GM23338 (cell line): ENCODE results near the gene ADGRL1. TPM values are rescaled to one million over a fixed set of nuclear protein-coding genes. Genes with fewer than 3 reads are reported as not detected.

ENCODE experiments used
- ATAC-seq: fragments of 200-7000 bp; cut with Tn5 transposase; 3 replicates; pipeline ENCODE4 v1.9.1; 2020
- DNase-seq: peaks from one replicate; pipeline ENCODE4 v3.0.0-alpha.2; 2015; ENCODE audit warnings: low spot score
- H2AFZ ChIP-seq: fragments of 200-600 bp; sonication (generic); 2 replicates; pipeline ENCODE4 v1.8.0; 2016; ENCODE audit warnings: antibody characterized with exemption, mild to moderate bottlenecking, moderate library complexity
- H3F3A ChIP-seq: fragments of 200-600 bp; sonication (generic); replicated peaks from 2 replicates; pipeline ENCODE4 v1.8.0; 2017; ENCODE audit warnings: antibody characterized with exemption, mixed run types, low read depth
- H3K27ac ChIP-seq: fragments of 200-600 bp; sonication (generic); 2 replicates; pipeline ENCODE4 v1.6.1; 2016; ENCODE audit warnings: low read depth
- H3K27me3 ChIP-seq: fragments of 200-600 bp; sonication (generic); 2 replicates; pipeline ENCODE4 v1.8.0; 2016; ENCODE audit warnings: mild to moderate bottlenecking, mixed run types, moderate library complexity; ENCODE audit not compliant: insufficient read depth
- H3K36me3 ChIP-seq: fragments of 200-600 bp; sonication (generic); 2 replicates; pipeline ENCODE4 v1.8.0; 2016; ENCODE audit warnings: mild to moderate bottlenecking; ENCODE audit not compliant: insufficient read depth
- H3K4me1 ChIP-seq: fragments of 200-600 bp; sonication (generic); 2 replicates; pipeline ENCODE4 v1.8.0; 2016; ENCODE audit warnings: mild to moderate bottlenecking, moderate library complexity; ENCODE audit not compliant: insufficient read depth
- H3K4me2 ChIP-seq: fragments of 200-600 bp; sonication (generic); 2 replicates; pipeline ENCODE4 v1.7.1; 2017; ENCODE audit warnings: mixed run types
- H3K4me3 ChIP-seq: fragments of 200-600 bp; sonication (generic); 2 replicates; pipeline ENCODE4 v1.6.1; 2016; ENCODE audit warnings: mixed run types
- H3K79me2 ChIP-seq: fragments of 200-600 bp; sonication (generic); replicated peaks from 2 replicates; pipeline ENCODE4 v1.8.0; 2017; ENCODE audit warnings: mild to moderate bottlenecking; ENCODE audit not compliant: insufficient read depth
- H3K9me2 ChIP-seq: fragments of 200-600 bp; sonication (generic); 2 replicates; pipeline ENCODE4 v1.8.0; 2017; ENCODE audit not compliant: insufficient read depth
- H4K20me1 ChIP-seq: fragments of 200-600 bp; sonication (generic); replicated peaks from 2 replicates; pipeline ENCODE4 v1.8.0; 2017; ENCODE audit warnings: mild to moderate bottlenecking; ENCODE audit not compliant: insufficient read depth
- H3K27ac Mint-ChIP-seq: 2 replicates; pipeline ENCODE4 v1.8.0; 2020; ENCODE audit warnings: inconsistent platforms, mild to moderate bottlenecking, moderate library complexity, mixed read lengths
- H3K27me3 Mint-ChIP-seq: 3 replicates; pipeline ENCODE4 v1.8.0; 2022; ENCODE audit warnings: low read depth, mild to moderate bottlenecking, moderate library complexity, mixed read lengths, inconsistent platforms; ENCODE audit not compliant: insufficient read depth, poor library complexity
- H3K36me3 Mint-ChIP-seq: 3 replicates; pipeline ENCODE4 v1.8.0; 2021; ENCODE audit warnings: low read depth, mild to moderate bottlenecking, inconsistent platforms, moderate library complexity, mixed read lengths
- H3K4me1 Mint-ChIP-seq: 3 replicates; pipeline ENCODE4 v1.8.0; 2020; ENCODE audit warnings: mild to moderate bottlenecking, inconsistent platforms, mixed read lengths
- H3K4me3 Mint-ChIP-seq: 3 replicates; pipeline ENCODE4 v1.8.0; 2021; ENCODE audit warnings: moderate library complexity, mild to moderate bottlenecking, inconsistent platforms, mixed read lengths
- H3K9me3 Mint-ChIP-seq: 3 replicates; pipeline ENCODE4 v1.8.0; 2020; ENCODE audit warnings: moderate library complexity, mild to moderate bottlenecking, inconsistent platforms, mixed read lengths
- EZH2 ChIP-seq: fragments of 200-600 bp; sonication (generic); IDR thresholded peaks from one replicate; pipeline ENCODE4 v1.8.0; 2017; ENCODE audit warnings: antibody characterized with exemption, mild to moderate bottlenecking, low read depth; ENCODE audit not compliant: unreplicated experiment
- ZNF114 ChIP-seq: fragments of 250-450 bp; sonication (Bioruptor Pico); IDR thresholded peaks from 2 replicates; pipeline ENCODE4 v1.5.0; 2020; ENCODE audit warnings: mild to moderate bottlenecking, moderate library complexity
- polyA plus RNA-seq: library from polyadenylated mRNA; unstranded; fragments of >200 nt; fragmentation: Nextera tagmentation; extraction: Ambion mirVana; gene quantifications from 2 replicates; pipeline ENCODE4 v1.2.1, GENCODE V29; 2016
- total RNA-seq: library from RNA; depleted of rRNA; stranded (reverse); fragments of >200 nt; shearing (Covaris generic); gene quantifications from 2 replicates; pipeline ENCODE4 v1.2.3, GENCODE V29; 2014
- TF ChIP-seq, protein P1 (sequence below), 2 experiments: fragments of 200-600 bp in 1 of 2; sonication (generic) in 1 of 2; conservative IDR thresholded peaks; 2 replicates each; pipeline versions ENCODE4 v1.5.1 to v1.6.1; 2016 to 2017; ENCODE audit warnings: antibody characterized with exemption in 2 of 2, low read depth in 2 of 2, mild to moderate bottlenecking in 2 of 2, moderate library complexity in 1 of 2
- TF ChIP-seq, protein P2 (sequence below): fragments of 250-450 bp; sonication (Bioruptor Pico); IDR thresholded peaks from 2 replicates; pipeline ENCODE4 v1.5.0; 2020; ENCODE audit warnings: mild to moderate bottlenecking, moderate library complexity
- TF ChIP-seq, protein P3 (sequence below): IDR thresholded peaks from one replicate; pipeline ENCODE4 v1.6.1; 2018; ENCODE audit warnings: antibody characterized with exemption; ENCODE audit not compliant: unreplicated experiment

The ADGRL1 gene
- total and polyA plus RNA-seq, 2 experiments from 2014 or later = 20.6 to 100 TPM

DNA sequence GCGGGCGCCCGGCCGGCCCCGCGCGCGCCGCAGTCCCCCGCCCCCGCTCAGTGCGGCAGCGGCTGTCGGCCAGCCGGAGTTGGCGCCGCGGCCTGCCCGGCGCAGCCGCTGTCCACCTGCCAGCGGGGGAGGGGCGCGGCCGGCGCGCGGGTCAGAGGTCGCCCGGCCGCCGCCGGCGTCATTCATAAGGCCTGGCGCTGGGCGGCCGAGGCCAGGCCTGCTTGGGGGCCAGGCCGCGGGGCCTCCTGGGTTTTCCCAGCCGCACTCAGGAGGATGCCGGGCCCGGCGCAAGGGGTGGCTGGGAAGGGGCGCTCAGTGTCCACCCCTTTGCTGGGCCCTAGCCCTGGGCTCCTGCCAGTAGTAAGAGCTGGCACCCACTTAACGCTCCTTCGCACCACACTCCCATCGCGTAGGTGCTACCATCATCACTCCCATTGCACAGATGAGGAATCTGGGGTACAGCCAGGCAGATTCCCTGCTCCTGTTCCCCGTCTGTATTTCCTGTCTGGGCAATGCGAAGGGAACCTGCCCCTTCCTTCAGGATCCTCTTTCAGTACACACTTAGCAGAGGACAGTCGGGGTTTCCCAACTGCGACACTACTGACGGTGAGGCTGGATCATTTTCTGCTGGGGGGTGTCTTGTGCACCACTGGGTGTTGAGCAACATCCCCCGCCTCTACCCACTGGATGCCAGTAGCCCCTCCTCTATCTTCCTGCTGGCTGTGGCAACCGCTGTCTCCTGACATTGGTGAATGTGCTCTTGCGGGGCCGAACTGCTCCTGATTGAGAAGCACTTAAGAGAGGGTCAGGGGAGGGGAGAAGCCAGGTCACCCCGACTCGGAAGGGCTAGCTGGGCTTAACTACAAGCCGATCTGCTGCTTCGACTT is 87.6 kb downstream of the ADGRL1 start:
- Histone ChIP-seq H3K36me3 (no peaks in the 10 kb centered on the region; the same call in 1 of the 2 replicates), H3K27ac (peak overlapping the region; percentile 88), H3F3A (peaks cover 23% of the 10 kb centered on the region), H3K4me2 (peak overlapping the region; percentile 86), H3K27me3 (no peaks in the 10 kb centered on the region), H3K9me2 (no peaks in the 10 kb centered on the region), H2AFZ (0 out of 2 replicates have a peak overlapping the region, but pooled peaks have one; percentile 72), H4K20me1 (peaks cover 14% of the 10 kb centered on the region), H3K4me3 (peak overlapping the region; percentile 71), H3K4me1 (peaks cover 30% of the 10 kb centered on the region), H3K79me2 (peaks cover 17% of the 10 kb centered on the region)
- H3K27me3 Mint-ChIP-seq = peaks cover 17% of the 10 kb centered on the region
- ATAC-seq (peak; percentile 17), DNase-seq (peak; percentile 37)
- H3K4me1 Mint-ChIP-seq = peaks cover 27% of the 10 kb centered on the region
- H3K4me3 Mint-ChIP-seq = peak overlapping the region; percentile 84
- peaks cover 25% of the 10 kb centered on the region for H3K36me3 Mint-ChIP-seq
- H3K9me3 Mint-ChIP-seq = no peaks in the 10 kb centered on the region; the same call in 2 of the 3 replicates
- peak overlapping the region; percentile 84 for H3K27ac Mint-ChIP-seq
- TF ChIP-seq EZH2 (no peak), ZNF114 (no peak)
- TF ChIP-seq, protein P1, sequence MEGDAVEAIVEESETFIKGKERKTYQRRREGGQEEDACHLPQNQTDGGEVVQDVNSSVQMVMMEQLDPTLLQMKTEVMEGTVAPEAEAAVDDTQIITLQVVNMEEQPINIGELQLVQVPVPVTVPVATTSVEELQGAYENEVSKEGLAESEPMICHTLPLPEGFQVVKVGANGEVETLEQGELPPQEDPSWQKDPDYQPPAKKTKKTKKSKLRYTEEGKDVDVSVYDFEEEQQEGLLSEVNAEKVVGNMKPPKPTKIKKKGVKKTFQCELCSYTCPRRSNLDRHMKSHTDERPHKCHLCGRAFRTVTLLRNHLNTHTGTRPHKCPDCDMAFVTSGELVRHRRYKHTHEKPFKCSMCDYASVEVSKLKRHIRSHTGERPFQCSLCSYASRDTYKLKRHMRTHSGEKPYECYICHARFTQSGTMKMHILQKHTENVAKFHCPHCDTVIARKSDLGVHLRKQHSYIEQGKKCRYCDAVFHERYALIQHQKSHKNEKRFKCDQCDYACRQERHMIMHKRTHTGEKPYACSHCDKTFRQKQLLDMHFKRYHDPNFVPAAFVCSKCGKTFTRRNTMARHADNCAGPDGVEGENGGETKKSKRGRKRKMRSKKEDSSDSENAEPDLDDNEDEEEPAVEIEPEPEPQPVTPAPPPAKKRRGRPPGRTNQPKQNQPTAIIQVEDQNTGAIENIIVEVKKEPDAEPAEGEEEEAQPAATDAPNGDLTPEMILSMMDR (conservative IDR thresholded peaks at IDR 0.05; ENCODE audit: low read depth in 2 of 2) = no peak
- TF ChIP-seq, protein P2, sequence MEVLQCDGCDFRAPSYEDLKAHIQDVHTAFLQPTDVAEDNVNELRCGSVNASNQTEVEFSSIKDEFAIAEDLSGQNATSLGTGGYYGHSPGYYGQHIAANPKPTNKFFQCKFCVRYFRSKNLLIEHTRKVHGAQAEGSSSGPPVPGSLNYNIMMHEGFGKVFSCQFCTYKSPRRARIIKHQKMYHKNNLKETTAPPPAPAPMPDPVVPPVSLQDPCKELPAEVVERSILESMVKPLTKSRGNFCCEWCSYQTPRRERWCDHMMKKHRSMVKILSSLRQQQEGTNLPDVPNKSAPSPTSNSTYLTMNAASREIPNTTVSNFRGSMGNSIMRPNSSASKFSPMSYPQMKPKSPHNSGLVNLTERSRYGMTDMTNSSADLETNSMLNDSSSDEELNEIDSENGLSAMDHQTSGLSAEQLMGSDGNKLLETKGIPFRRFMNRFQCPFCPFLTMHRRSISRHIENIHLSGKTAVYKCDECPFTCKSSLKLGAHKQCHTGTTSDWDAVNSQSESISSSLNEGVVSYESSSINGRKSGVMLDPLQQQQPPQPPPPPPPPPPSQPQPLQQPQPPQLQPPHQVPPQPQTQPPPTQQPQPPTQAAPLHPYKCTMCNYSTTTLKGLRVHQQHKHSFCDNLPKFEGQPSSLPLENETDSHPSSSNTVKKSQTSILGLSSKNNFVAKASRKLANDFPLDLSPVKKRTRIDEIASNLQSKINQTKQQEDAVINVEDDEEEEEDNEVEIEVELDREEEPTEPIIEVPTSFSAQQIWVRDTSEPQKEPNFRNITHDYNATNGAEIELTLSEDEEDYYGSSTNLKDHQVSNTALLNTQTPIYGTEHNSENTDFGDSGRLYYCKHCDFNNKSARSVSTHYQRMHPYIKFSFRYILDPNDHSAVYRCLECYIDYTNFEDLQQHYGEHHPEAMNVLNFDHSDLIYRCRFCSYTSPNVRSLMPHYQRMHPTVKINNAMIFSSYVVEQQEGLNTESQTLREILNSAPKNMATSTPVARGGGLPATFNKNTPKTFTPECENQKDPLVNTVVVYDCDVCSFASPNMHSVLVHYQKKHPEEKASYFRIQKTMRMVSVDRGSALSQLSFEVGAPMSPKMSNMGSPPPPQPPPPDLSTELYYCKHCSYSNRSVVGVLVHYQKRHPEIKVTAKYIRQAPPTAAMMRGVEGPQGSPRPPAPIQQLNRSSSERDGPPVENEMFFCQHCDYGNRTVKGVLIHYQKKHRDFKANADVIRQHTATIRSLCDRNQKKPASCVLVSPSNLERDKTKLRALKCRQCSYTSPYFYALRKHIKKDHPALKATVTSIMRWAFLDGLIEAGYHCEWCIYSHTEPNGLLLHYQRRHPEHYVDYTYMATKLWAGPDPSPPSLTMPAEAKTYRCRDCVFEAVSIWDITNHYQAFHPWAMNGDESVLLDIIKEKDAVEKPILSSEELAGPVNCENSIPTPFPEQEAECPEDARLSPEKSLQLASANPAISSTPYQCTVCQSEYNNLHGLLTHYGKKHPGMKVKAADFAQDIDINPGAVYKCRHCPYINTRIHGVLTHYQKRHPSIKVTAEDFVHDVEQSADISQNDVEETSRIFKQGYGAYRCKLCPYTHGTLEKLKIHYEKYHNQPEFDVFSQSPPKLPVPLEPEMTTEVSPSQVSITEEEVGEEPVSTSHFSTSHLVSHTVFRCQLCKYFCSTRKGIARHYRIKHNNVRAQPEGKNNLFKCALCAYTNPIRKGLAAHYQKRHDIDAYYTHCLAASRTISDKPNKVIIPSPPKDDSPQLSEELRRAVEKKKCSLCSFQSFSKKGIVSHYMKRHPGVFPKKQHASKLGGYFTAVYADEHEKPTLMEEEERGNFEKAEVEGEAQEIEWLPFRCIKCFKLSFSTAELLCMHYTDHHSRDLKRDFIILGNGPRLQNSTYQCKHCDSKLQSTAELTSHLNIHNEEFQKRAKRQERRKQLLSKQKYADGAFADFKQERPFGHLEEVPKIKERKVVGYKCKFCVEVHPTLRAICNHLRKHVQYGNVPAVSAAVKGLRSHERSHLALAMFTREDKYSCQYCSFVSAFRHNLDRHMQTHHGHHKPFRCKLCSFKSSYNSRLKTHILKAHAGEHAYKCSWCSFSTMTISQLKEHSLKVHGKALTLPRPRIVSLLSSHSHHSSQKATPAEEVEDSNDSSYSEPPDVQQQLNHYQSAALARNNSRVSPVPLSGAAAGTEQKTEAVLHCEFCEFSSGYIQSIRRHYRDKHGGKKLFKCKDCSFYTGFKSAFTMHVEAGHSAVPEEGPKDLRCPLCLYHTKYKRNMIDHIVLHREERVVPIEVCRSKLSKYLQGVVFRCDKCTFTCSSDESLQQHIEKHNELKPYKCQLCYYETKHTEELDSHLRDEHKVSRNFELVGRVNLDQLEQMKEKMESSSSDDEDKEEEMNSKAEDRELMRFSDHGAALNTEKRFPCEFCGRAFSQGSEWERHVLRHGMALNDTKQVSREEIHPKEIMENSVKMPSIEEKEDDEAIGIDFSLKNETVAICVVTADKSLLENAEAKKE (CRISPR knock-in tag) = no peak
- TF ChIP-seq, protein P3, sequence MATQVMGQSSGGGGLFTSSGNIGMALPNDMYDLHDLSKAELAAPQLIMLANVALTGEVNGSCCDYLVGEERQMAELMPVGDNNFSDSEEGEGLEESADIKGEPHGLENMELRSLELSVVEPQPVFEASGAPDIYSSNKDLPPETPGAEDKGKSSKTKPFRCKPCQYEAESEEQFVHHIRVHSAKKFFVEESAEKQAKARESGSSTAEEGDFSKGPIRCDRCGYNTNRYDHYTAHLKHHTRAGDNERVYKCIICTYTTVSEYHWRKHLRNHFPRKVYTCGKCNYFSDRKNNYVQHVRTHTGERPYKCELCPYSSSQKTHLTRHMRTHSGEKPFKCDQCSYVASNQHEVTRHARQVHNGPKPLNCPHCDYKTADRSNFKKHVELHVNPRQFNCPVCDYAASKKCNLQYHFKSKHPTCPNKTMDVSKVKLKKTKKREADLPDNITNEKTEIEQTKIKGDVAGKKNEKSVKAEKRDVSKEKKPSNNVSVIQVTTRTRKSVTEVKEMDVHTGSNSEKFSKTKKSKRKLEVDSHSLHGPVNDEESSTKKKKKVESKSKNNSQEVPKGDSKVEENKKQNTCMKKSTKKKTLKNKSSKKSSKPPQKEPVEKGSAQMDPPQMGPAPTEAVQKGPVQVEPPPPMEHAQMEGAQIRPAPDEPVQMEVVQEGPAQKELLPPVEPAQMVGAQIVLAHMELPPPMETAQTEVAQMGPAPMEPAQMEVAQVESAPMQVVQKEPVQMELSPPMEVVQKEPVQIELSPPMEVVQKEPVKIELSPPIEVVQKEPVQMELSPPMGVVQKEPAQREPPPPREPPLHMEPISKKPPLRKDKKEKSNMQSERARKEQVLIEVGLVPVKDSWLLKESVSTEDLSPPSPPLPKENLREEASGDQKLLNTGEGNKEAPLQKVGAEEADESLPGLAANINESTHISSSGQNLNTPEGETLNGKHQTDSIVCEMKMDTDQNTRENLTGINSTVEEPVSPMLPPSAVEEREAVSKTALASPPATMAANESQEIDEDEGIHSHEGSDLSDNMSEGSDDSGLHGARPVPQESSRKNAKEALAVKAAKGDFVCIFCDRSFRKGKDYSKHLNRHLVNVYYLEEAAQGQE = no peak
